Activated CD4-positive, CD25-positive, alpha-beta regulatory T cell (primary cell): ENCODE measurements around the gene MAP3K14.

Experiments used
- DNase-seq, 4 experiments: peaks; one replicate each; lab custom pipeline; 2025; lab: John Stamatoyannopoulos, UW

Gene MAP3K14

GRCh38 chr17:45223539-45224528 lies 93.0 kb downstream of the MAP3K14 start:
- DNase-seq: no peak

GRCh38 chr17:45222996-45223538 lies 93.8 kb downstream of the MAP3K14 start:
- DNase-seq: no peak

- DNase-seq: peak in 1 of 4 experiments; percentile 27
Measured at GRCh38 chr17:45222289-45222995, 94.4 kb downstream of the MAP3K14 start.

GRCh38 chr17:45222014-45222288 lies 94.9 kb downstream of the MAP3K14 start:
- no peak for DNase-seq

GRCh38 chr17:45221081-45222013 lies 95.5 kb downstream of the MAP3K14 start, which contains the start of gene FMNL1:
Gene FMNL1, plus strand, starts transcription at chr17:45221885. Its CDS starts 240 bp downstream, at chr17:45222125.
- peak in 2 of 4 experiments; percentile 61 to 65 for DNase-seq

- DNase-seq: no peak
Measured at GRCh38 chr17:45220079-45220478, 96.7 kb downstream of the MAP3K14 start.

GRCh38 chr17:45218895-45219661 lies 97.7 kb downstream of the MAP3K14 start:
- peak; percentile 61 to 95 (median 80) for DNase-seq
